SKM-1 (cell line): ENCODE results near the gene PER1.

Experiments used
- DNase-seq: peaks from one replicate; lab custom pipeline; 2025; ENCODE audit not compliant: unreplicated experiment; lab: John Stamatoyannopoulos, UW

Gene PER1

DNA sequence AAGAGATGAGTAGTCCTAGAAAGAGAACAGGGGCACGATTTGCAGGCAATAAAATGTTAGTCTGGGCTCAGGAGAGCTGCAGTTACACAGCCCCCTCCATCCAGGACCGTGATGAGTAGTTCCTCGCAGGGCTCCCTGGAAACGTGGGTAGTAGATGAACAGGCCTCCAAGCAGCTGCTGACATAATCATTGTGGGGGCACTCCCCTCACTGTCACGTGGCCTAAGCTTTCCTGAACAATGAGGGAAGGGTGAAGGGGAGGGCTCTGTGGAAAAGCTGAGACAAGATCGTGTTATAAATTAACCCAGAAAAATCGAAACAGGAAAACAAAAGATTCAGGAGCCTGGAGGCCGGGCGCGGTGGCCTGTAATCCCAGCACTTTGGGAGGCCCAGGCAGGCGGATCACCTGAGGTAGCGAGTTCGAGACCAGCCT, 1.3 kb upstream of the PER1 start:
- no peak for DNase-seq

GRCh38 chr17:8153031-8153451, 837 bp upstream of the PER1 start:
- no peak for DNase-seq

GRCh38 chr17:8151641-8152111, 528 bp downstream of the PER1 start:
- DNase-seq, result no peak

- no peak for DNase-seq
Observed at GRCh38 chr17:8151120-8151640, 1.0 kb downstream of the PER1 start.

DNA sequence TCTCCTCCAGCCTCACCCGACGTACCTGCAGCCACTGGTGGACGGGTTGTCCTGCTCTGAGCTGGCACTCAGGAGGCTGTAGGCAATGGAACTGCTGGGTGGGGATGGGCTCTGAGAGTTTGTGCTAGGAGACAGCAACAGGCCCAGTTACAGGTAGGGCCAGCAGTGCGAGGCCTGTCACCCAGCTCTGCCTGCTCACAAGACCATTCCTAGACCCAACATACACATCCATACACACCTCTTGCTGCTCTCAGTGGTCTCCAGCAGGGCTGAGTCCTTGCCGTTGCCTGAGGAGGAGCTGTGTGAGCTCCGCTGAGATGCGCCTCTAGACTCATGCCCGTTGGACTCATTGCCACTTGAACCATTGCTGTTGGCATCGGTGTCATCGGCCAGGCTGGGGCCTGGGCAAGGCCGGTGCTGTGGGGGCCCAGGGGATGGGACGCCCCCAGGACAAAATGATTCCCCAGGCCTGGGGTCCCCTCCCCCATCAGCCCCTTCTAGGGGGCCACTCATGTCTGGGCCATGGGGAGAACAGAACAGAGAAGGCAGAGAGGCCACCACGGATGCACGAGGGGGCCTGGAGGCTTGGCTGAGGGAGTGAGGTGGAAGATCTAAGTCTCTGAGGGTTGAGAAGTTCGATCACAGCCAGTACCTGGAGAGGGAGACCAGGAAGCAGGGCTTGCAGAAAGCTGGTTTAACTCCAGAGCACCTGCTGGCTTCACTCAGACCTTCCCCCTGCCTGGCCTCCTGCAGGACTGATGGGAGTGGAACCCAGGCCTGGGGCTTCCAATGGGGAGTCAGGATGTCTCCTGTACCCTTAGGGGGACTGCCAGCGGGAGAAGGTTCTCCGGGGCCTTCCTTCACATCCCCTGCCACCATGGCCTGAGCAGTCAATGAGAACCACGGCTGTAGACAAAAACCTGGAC, 1.7 kb downstream of the PER1 start:
- no peak for DNase-seq

DNA sequence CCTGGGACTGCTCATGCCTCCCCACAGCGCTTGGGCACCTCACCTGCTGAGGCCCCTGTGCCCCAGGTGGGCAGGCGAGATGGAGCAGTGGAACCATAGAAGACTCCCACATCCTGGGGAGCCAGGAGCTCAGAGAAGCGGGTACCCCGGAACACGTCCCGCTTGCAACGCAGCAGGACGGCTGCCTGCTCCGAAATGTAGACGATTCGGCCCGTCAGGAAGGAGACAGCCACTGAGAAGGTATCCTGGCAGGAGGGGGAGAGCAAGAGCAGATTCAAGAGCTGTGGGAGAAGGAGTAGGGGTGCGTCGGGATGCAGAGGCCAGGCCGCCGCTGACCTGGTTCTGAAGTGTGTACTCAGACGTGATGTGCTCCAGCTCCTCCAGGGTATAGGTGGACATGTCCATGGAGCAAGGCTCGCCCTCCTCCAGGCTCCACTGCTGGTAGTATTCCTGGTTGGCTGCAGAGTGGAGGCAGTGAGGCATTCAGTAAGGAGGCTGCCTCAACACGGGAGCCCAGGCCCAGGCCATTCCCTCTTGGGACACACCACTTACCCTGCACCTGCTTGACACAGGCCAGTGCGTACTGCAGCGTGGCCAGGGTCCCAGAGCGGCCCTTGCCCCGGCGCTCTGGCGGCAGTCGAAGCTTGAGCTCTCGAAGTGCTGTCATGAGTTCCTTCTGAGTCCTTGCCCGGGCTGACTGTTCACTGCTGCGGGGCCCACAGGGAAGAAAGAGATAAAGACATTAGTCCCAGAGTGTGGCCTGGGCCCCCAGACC, 2.6 kb downstream of the PER1 start:
- DNase-seq, result no peak

- DNase-seq, result no peak
Observed at GRCh38 chr17:8148560-8148959, 3.6 kb downstream of the PER1 start.

GRCh38 chr17:8147805-8148404, 4.3 kb downstream of the PER1 start:
- no peak for DNase-seq

GRCh38 chr17:8147141-8147804, 4.9 kb downstream of the PER1 start:
- DNase-seq, result no peak

DNA sequence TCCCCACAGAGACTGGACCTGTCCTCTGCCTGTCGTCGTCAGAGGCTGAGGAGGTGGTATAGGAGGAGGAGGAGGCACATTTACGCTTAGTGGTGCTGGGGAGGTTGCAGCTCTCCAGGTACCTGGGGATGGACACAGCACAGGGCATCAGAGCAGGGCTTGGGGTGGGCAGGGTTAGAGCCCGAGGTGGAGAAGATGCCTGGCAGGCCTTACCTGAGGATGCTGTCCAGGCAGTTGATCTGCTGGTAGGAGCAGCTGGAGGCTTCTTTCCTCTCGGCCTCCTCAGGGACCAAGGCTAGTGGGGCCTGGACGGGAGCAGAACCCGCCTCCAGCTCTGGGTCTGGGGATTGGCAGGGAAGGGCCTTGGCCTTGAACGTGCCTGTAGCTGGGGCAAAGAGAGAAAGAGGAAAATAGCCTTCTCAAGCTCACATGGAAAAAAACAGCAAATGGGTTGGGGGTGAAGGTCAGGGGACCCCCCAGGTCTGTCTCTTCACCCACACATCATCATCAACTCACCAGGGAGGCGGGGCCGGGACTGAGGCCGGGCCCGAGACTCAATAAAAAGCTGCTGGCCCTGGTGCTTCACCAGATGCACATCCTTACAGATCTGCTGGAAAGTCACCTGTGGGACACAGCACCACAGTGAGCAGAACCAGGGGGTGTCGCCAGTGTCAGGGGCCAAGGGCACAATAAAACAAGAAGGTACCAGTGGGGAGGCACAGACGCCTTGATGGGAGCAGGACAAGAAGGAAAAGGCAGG, 5.6 kb downstream of the PER1 start:
- DNase-seq, result no peak

GRCh38 chr17:8145811-8146210, 6.4 kb downstream of the PER1 start:
- no peak for DNase-seq

DNA sequence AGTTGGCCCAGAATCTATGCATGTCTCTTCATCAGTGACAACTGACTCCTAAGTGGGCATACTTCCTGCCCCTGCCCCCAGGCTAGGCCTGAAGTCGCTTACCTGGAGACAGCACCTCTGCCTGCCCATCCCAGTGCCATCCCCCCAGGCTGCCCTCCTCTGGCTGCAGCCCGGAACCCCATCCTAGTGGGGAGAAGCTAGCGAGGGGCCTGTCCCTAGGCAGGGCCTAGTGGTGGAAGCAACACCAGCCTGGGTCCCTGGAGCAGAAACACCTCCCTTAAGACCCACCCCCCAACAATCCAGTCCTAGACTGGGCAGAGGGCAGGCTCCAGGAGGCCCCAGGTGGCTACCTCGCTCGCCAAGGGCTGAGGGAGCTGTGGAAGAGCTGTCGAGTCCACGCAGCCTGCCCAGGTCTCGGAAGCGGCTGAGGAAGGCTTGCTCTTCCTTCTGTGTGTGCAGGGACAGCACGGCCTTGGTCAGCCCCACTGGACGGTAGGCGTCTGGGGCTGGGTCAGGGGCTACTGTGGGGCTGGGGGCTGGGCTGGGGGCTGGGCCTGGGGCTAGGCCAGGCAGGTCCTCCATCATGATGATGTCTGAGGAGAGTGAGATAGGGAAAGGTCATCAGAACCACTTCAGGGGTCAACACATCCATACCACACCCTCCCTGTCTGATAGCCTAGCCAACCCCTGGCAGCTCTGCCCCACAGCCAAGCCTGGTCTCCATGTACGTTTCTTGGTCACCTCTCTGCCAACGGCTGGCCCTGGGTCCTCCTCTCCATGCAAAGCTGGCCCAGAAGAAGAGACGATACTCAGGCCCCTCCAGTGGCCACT, 7.6 kb downstream of the PER1 start:
- no peak for DNase-seq

- no peak for DNase-seq
Observed at GRCh38 chr17:8143581-8144400, 8.4 kb downstream of the PER1 start.

- DNase-seq, result no peak
Observed at GRCh38 chr17:8142887-8143580, 9.2 kb downstream of the PER1 start.

DNA sequence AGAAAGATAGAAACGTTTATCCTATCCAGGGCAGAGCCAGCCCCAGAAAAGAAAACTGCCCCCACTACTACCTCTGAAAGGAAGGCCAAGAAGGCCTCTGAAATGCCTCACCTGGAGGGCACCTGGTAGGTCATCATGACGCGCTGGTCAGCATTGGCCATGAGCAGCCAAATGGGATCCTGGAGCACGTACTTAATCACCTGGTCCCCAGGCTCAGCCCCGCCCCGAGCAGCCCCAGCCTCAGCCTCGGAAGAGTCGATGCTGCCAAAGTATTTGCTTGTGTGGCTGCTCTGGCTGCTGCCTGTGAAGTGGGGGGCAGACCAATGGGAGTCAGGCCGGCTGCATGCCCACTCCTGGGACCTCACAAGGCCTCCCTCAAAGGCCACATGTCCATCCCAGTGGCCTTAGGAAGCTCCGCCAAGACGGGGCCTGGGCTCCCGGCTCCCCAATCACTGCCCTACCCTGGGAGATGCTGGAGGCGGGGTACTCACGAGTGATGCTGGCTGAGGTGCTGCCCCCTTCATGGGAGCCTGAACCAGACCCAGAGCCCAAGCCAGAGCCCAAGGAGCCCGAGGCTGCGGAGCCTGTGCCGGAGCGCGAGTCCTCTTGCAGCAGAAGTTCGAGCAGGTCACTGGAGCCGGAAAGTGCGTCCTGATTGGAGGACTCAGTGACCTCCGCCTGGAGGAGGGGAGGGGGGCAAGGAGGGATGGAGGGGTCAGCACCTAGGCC, 9.9 kb downstream of the PER1 start:
- DNase-seq, result no peak

GRCh38 chr17:8141741-8142140, 10.5 kb downstream of the PER1 start:
- no peak for DNase-seq

DNA sequence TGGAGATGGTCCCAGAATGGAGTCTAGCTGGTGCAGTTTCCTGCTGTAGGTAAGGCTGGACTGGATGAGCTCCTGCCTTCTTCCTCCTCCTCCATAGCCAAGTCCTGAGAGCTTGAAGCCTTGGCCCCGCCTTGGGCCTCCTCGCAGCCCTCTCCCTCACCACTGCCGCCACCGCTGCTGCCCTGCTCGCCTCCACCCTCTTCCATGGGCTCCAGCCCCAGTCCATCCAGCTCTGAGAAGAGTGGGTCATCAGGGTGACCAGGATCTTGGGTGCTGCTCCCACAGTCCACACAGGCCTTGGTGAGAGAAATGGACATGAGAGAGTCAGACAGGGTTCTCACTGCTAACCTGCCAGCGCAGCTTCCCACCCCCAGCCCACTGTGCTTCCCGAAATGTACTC, 11.2 kb downstream of the PER1 start:
- DNase-seq, result no peak
